Left lung (tissue), 10 donors: Measurements from ENCODE around the gene MACROD2. TPM values are rescaled to one million over a fixed set of nuclear protein-coding genes. Genes with fewer than 3 reads are reported as not detected.

Experiments used
- ATAC-seq: fragments of 200-7000 bp; cut with Tn5 transposase; one replicate; pipeline ENCODE4 v1.9.1; 2020; ENCODE audit warnings: moderate library complexity
- DNase-seq, 4 donors: peaks; one replicate each; pipeline ENCODE4 v3.0.0-alpha.2; 2013 to 2020
- H3K27ac ChIP-seq, 2 donors: fragments of 200-600 bp; sonication (generic) in 1 of 2; one replicate each; pipeline versions ENCODE4 v1.5.0 to v1.8.0; 2020 to 2021
- H3K27me3 ChIP-seq, 2 donors: fragments of 200-600 bp; sonication (generic) in 1 of 2; one replicate each; pipeline versions ENCODE4 v1.5.0 to v1.8.0; 2020 to 2021
- H3K36me3 ChIP-seq, 2 donors: fragments of 200-600 bp; sonication (generic) in 1 of 2; one replicate each; pipeline versions ENCODE4 v1.5.0 to v1.8.0; 2020 to 2021
- H3K4me1 ChIP-seq, 2 donors: fragments of 200-600 bp; one replicate each; pipeline ENCODE4 v1.8.0; 2021
- H3K4me3 ChIP-seq, 2 donors: fragments of 200-600 bp; sonication (generic) in 1 of 2; one replicate each; pipeline versions ENCODE4 v1.5.0 to v1.8.0; 2020 to 2021; ENCODE audit warnings: mild to moderate bottlenecking in 1 of 2
- H3K9me3 ChIP-seq, 2 donors: fragments of 200-600 bp; sonication (generic) in 1 of 2; one replicate each; pipeline versions ENCODE4 v1.5.0 to v1.8.0; 2020 to 2021
- CTCF ChIP-seq, 2 donors: fragments of 200-600 bp; sonication (generic) in 1 of 2; IDR thresholded peaks; one replicate each; pipeline versions ENCODE4 v1.5.0 to v1.8.0; 2021; ENCODE audit warnings: antibody characterized with exemption in 2 of 2
- intact Hi-C, 2 donors: fragments of 100-400 bp; cut with DNase I; formaldehyde crosslinking; loops; one replicate each; pipeline versions ENCODE4 v1.11.2 to v1.14.2; 2022
- polyA plus RNA-seq, 6 donors: library from polyadenylated mRNA; unstranded; fragments of 120-200 nt; gene quantifications; one replicate each; pipeline ENCODE4 v1.2.1, GENCODE V29; 2013; ENCODE audit not compliant: insufficient read length in 6 of 6
- total RNA-seq, 2 donors: library from RNA; stranded (reverse); fragmentation: NEBNext Ultra II Directional; extraction: Animal tissue kit (Norgen Biotek cat#: 25700); gene quantifications; one replicate each; pipeline ENCODE4 v1.2.1, GENCODE V29; 2021
- donor health status: DM: no; HTN: yes; CAD: no.
- donor health status: DM: no; HTN: no; CAD: no.

MACROD2 gene
- total and polyA plus RNA-seq, 8 donors = 6.1 to 23.6 (median 8.9) TPM

GRCh38 chr20:15653396-15654207, 1658.3 kb downstream of the MACROD2 start:
- no peaks in the 10 kb centered on the region for H3K36me3 ChIP-seq
- DNase-seq = no peak
- no peak overlapping the region for H3K4me3 ChIP-seq
- no peak for ATAC-seq
- no peaks in the 10 kb centered on the region for H3K4me1 ChIP-seq
- no peaks in the 10 kb centered on the region for H3K27me3 ChIP-seq
- TF ChIP-seq CTCF (IDR thresholded peaks at IDR 0.05) = no peak
- no peak overlapping the region for H3K27ac ChIP-seq
- intact Hi-C loops = no loop called here
- H3K9me3 ChIP-seq = no peaks in the 10 kb centered on the region

DNA sequence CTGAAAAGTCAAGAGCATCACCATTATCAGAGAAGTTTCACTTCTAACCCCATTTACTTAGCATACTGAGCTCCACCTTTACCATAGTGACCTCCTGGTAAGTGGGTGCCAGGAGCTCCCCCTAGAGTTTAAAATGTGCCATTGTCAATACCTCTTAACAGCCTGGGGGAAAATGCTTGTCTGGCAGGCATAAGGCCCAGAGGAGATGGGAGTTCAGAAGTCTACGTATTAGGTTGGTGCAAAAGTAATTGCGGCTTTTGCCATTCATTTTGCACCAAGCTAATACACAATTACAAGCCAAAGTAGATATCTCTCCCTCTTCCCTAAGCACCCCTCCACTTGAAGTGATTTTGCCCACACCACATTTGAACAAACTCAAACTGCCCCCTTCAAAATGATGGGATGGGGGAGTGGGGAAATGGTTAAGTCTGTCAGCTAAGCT, 1658.9 kb downstream of the MACROD2 start:
- Histone ChIP-seq H3K36me3 (no peaks in the 10 kb centered on the region), H3K27me3 (no peaks in the 10 kb centered on the region), H3K27ac (no peak overlapping the region), H3K4me1 (no peaks in the 10 kb centered on the region), H3K4me3 (no peak overlapping the region), H3K9me3 (no peaks in the 10 kb centered on the region)
- peak; percentile 94 for ATAC-seq
- intact Hi-C loops = no loop called here
- TF ChIP-seq CTCF (IDR thresholded peaks at IDR 0.05) = peak; percentile 42 to 59
- DNase-seq = peak in 1 of 4 donors; percentile 33

GRCh38 chr20:15655295-15655874, 1660.1 kb downstream of the MACROD2 start:
- Histone ChIP-seq H3K36me3 (no peaks in the 10 kb centered on the region), H3K9me3 (no peaks in the 10 kb centered on the region), H3K27me3 (no peaks in the 10 kb centered on the region), H3K4me1 (no peaks in the 10 kb centered on the region), H3K27ac (no peak overlapping the region), H3K4me3 (no peak overlapping the region)
- intact Hi-C loops = no loop called here
- DNase-seq = no peak
- no peak for ATAC-seq
- TF ChIP-seq CTCF (IDR thresholded peaks at IDR 0.05) = no peak

GRCh38 chr20:15656124-15656523, 1660.8 kb downstream of the MACROD2 start:
- H3K4me3 ChIP-seq = no peak overlapping the region
- intact Hi-C loops = no loop called here
- H3K27ac ChIP-seq = no peak overlapping the region
- H3K27me3 ChIP-seq = no peaks in the 10 kb centered on the region
- ATAC-seq (no peak), DNase-seq (no peak)
- no peaks in the 10 kb centered on the region for H3K36me3 ChIP-seq
- no peak for TF ChIP-seq CTCF (IDR thresholded peaks at IDR 0.05)
- H3K4me1 ChIP-seq = no peaks in the 10 kb centered on the region
- H3K9me3 ChIP-seq = no peaks in the 10 kb centered on the region

DNA sequence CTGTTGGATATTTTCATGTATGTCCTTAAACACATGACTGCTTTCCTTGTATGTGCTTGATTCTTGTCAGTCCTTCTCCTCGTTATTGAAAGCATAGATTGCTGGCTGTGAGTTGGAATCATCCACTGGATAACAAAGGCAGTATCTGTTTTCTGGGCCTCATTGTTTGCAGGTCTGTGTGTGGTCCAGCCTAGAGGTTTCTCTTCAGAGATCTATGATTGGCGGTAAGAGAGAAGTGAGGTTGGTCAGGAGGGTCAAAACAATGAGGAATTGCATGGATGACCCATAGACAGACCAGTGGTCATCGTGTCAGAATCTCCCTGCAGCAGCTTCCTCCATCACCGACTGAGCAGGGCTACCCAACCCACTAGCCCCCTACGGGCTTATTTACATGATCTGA, 1663.0 kb downstream of the MACROD2 start:
- ATAC-seq = no peak
- Histone ChIP-seq H3K9me3 (no peaks in the 10 kb centered on the region), H3K4me1 (no peaks in the 10 kb centered on the region), H3K27ac (no peak overlapping the region), H3K36me3 (no peaks in the 10 kb centered on the region), H3K4me3 (no peak overlapping the region), H3K27me3 (no peaks in the 10 kb centered on the region)
- DNase-seq = no peak
- no peak for TF ChIP-seq CTCF (IDR thresholded peaks at IDR 0.05)
- intact Hi-C loops = no loop called here
